Endodermal cell (in vitro differentiated cells): ENCODE measurements around the gene NLRP3. TPM values are rescaled to one million over a fixed set of nuclear protein-coding genes. Genes with fewer than 3 reads are reported as not detected.

Experiments used
- DNase-seq: peaks from one replicate; pipeline ENCODE4 v3.0.0-alpha.2; 2017
- H3K27ac ChIP-seq: 2 replicates; pipeline ENCODE4 v1.5.1; 2013; ENCODE audit warnings: mild to moderate bottlenecking, low read depth, low read length, moderate library complexity
- H3K27me3 ChIP-seq: 2 replicates; pipeline ENCODE4 v1.6.1; 2013; ENCODE audit warnings: mild to moderate bottlenecking, low read length, moderate library complexity; ENCODE audit not compliant: insufficient read depth, control insufficient read depth, poor library complexity, severe bottlenecking
- H3K36me3 ChIP-seq: 2 replicates; pipeline ENCODE4 v1.7.0; 2013; ENCODE audit warnings: mild to moderate bottlenecking, low read length, moderate library complexity; ENCODE audit not compliant: control insufficient read depth, insufficient read depth
- H3K4me1 ChIP-seq: one replicate; pipeline ENCODE4 v1.7.0; 2013; ENCODE audit warnings: low read length; ENCODE audit not compliant: control insufficient read depth, insufficient read depth
- H3K4me3 ChIP-seq: 2 replicates; pipeline ENCODE4 v1.5.1; 2013; ENCODE audit warnings: mild to moderate bottlenecking, low read length, moderate library complexity
- H3K9ac ChIP-seq: 2 replicates; pipeline ENCODE4 v1.6.1; 2013; ENCODE audit warnings: mild to moderate bottlenecking, low read length, moderate library complexity; ENCODE audit not compliant: poor library complexity, severe bottlenecking; ENCODE audit errors: extremely low read depth
- H3K9me3 ChIP-seq: 2 replicates; pipeline ENCODE4 v1.6.1; 2013; ENCODE audit warnings: mild to moderate bottlenecking, low read length, moderate library complexity; ENCODE audit not compliant: control insufficient read depth
- H3K27ac Mint-ChIP-seq: 2 replicates; pipeline ENCODE4 v1.8.0; 2020; ENCODE audit warnings: mixed read lengths
- H3K27me3 Mint-ChIP-seq: 2 replicates; pipeline ENCODE4 v1.8.0; 2021; ENCODE audit warnings: mild to moderate bottlenecking, mixed read lengths; ENCODE audit not compliant: insufficient read depth
- H3K36me3 Mint-ChIP-seq: 2 replicates; pipeline ENCODE4 v1.8.0; 2020; ENCODE audit warnings: low read depth, mixed read lengths
- H3K4me1 Mint-ChIP-seq: 2 replicates; pipeline ENCODE4 v1.8.0; 2020; ENCODE audit warnings: mixed read lengths
- H3K4me3 Mint-ChIP-seq: 2 replicates; pipeline ENCODE4 v1.8.0; 2020; ENCODE audit warnings: mild to moderate bottlenecking, moderate library complexity, mixed read lengths
- H3K9me3 Mint-ChIP-seq: 2 replicates; pipeline ENCODE4 v1.8.0; 2020; ENCODE audit warnings: mild to moderate bottlenecking, mixed read lengths
- WGBS, 2 experiments: methylation state at CpG; one replicate each; pipeline versions ENCODE4 v1.1.5 to v1.1.7; 2013; ENCODE audit warnings: missing lambda C conversion rate in 2 of 2, mixed read lengths in 1 of 2; ENCODE audit not compliant: insufficient coverage in 1 of 2, insufficient read length in 1 of 2; 5-methylcytosine and 5-hydroxymethylcytosine counted together
- total RNA-seq, 2 donors: library from RNA; stranded (reverse); fragmentation: NEBNext Ultra II Directional in 1 of 2; extraction: Animal tissue kit (Norgen Biotek cat#: 25700) in 1 of 2; gene quantifications; 2 replicates in 1 of 2; 3 replicates in 1 of 2; pipeline ENCODE4 v1.2.1, GENCODE V29; 2021
- TF ChIP-seq, protein P1 (sequence below): fragments of 200-600 bp; sonication (generic); conservative IDR thresholded peaks from 2 replicates; pipeline ENCODE4 v1.5.0; 2021; ENCODE audit warnings: antibody characterized with exemption, mild to moderate bottlenecking

NLRP3 gene
- total RNA-seq, 2 donors from 2014 or later, result 0.09 TPM; not detected in 1

- no peak overlapping the region for H3K27ac ChIP-seq
- Mint-ChIP-seq H3K9me3 (no peaks in the 10 kb centered on the region), H3K27me3 (no peaks in the 10 kb centered on the region), H3K36me3 (no peaks in the 10 kb centered on the region), H3K27ac (no peak overlapping the region), H3K4me3 (no peak overlapping the region), H3K4me1 (no peaks in the 10 kb centered on the region)
- H3K9me3 ChIP-seq, result no peaks in the 10 kb centered on the region
- H3K4me3 ChIP-seq, result no peak overlapping the region
- no peak overlapping the region for H3K9ac ChIP-seq
- no peaks in the 10 kb centered on the region for H3K27me3 ChIP-seq
- H3K36me3 ChIP-seq, result no peaks in the 10 kb centered on the region
- TF ChIP-seq, protein P1, sequence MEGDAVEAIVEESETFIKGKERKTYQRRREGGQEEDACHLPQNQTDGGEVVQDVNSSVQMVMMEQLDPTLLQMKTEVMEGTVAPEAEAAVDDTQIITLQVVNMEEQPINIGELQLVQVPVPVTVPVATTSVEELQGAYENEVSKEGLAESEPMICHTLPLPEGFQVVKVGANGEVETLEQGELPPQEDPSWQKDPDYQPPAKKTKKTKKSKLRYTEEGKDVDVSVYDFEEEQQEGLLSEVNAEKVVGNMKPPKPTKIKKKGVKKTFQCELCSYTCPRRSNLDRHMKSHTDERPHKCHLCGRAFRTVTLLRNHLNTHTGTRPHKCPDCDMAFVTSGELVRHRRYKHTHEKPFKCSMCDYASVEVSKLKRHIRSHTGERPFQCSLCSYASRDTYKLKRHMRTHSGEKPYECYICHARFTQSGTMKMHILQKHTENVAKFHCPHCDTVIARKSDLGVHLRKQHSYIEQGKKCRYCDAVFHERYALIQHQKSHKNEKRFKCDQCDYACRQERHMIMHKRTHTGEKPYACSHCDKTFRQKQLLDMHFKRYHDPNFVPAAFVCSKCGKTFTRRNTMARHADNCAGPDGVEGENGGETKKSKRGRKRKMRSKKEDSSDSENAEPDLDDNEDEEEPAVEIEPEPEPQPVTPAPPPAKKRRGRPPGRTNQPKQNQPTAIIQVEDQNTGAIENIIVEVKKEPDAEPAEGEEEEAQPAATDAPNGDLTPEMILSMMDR, result no peak
- H3K4me1 ChIP-seq, result no peaks in the 10 kb centered on the region
- DNase-seq, result no peak
- 94% methylated on average over 1 of the region's 1 CpG; no CpG with 5 or more reads in 1 of the 2 experiments for WGBS, 2 experiments
Observed at GRCh38 chr1:247482747-247483146, 66.8 kb downstream of the NLRP3 start.

DNA sequence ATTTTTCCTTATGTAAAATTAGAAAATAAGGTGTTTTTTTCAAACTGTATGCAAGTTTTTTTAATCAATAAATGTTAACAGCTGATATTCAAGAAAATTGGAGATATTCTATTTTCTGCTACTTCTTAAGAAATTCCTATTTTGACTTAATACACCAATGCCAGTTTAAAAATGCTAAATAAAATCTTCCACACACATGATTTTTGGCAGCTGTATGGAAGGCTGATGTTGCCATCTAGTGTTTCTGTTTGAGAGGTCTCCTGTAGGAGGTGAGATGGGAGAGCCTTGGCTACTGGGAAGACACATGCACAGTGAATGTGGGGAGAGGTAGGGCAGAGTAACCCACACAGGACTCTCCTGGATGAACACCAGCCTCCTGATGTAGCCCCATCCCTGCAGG is 71.1 kb downstream of the NLRP3 start:
- peak; percentile 71 for DNase-seq
- no peaks in the 10 kb centered on the region for H3K27me3 ChIP-seq

GRCh38 chr1:247491328-247491727 is 75.4 kb downstream of the NLRP3 start:
- no peak overlapping the region for H3K27ac Mint-ChIP-seq
- Histone ChIP-seq H3K9me3 (no peaks in the 10 kb centered on the region), H3K9ac (no peak overlapping the region), H3K27me3 (no peaks in the 10 kb centered on the region), H3K4me1 (peaks cover under 1% of the 10 kb centered on the region), H3K4me3 (no peak overlapping the region), H3K27ac (no peak overlapping the region), H3K36me3 (no peaks in the 10 kb centered on the region)
- DNase-seq, result no peak
- no peak overlapping the region for H3K4me3 Mint-ChIP-seq
- TF ChIP-seq, protein P1, result no peak
- no peaks in the 10 kb centered on the region for H3K36me3 Mint-ChIP-seq
- WGBS, 2 experiments, result 95 to 98% methylated on average over 12 of the region's 12 CpGs
- peaks cover 8% of the 10 kb centered on the region for H3K4me1 Mint-ChIP-seq
- no peaks in the 10 kb centered on the region for H3K9me3 Mint-ChIP-seq
- no peaks in the 10 kb centered on the region for H3K27me3 Mint-ChIP-seq

More for the DNA sequence above, 71.1 kb downstream of the NLRP3 start:
- Histone ChIP-seq H3K4me1 (no peaks in the 10 kb centered on the region), H3K9ac (no peak overlapping the region), H3K4me3 (no peak overlapping the region), H3K27ac (no peak overlapping the region), H3K9me3 (no peaks in the 10 kb centered on the region), H3K36me3 (no peaks in the 10 kb centered on the region)
- Mint-ChIP-seq H3K4me1 (no peaks in the 10 kb centered on the region), H3K9me3 (no peaks in the 10 kb centered on the region), H3K27ac (no peak overlapping the region), H3K4me3 (no peak overlapping the region), H3K27me3 (no peaks in the 10 kb centered on the region), H3K36me3 (no peaks in the 10 kb centered on the region)
- TF ChIP-seq, protein P1, result peak; percentile 79
